ENCODE results near the gene GMDS.

Gene GMDS

GRCh38 chr6:2129182-2129621, 116.2 kb downstream of the GMDS start:
- no peak for DNase-seq

- peak; percentile 15 to 36 for DNase-seq
Observed at GRCh38 chr6:2127484-2127911, 117.9 kb downstream of the GMDS start.

- no peak for DNase-seq
Observed at GRCh38 chr6:2126351-2126750, 119.1 kb downstream of the GMDS start.

- no peak for DNase-seq
Observed at GRCh38 chr6:2125158-2125557, 120.2 kb downstream of the GMDS start.

GRCh38 chr6:2124260-2124709, 121.1 kb downstream of the GMDS start:
- no peak for DNase-seq

GRCh38 chr6:2120912-2121311, 124.5 kb downstream of the GMDS start:
- no peak for DNase-seq

GRCh38 chr6:2119275-2119674, 126.1 kb downstream of the GMDS start:
- no peak for DNase-seq

- no peak for DNase-seq
Observed at GRCh38 chr6:2118136-2118535, 127.3 kb downstream of the GMDS start.

GRCh38 chr6:2117447-2117846, 128.0 kb downstream of the GMDS start:
- no peak for DNase-seq

GRCh38 chr6:2116496-2116895, 128.9 kb downstream of the GMDS start:
- DNase-seq = no peak

GRCh38 chr6:2114100-2114499, 131.3 kb downstream of the GMDS start:
- no peak for DNase-seq

GRCh38 chr6:2111162-2111677, 134.2 kb downstream of the GMDS start:
- DNase-seq = no peak

- DNase-seq = no peak
Observed at GRCh38 chr6:2110504-2110903, 134.9 kb downstream of the GMDS start.

- no peak for DNase-seq
Observed at GRCh38 chr6:2109796-2110195, 135.6 kb downstream of the GMDS start.

- no peak for DNase-seq
Observed at GRCh38 chr6:2108700-2109306, 136.6 kb downstream of the GMDS start.

GRCh38 chr6:2104524-2104880, 140.9 kb downstream of the GMDS start:
- DNase-seq = no peak

- DNase-seq = no peak
Observed at GRCh38 chr6:2103765-2104523, 141.5 kb downstream of the GMDS start.

GRCh38 chr6:2102966-2103365, 142.4 kb downstream of the GMDS start:
- no peak for DNase-seq

- DNase-seq = no peak
Observed at GRCh38 chr6:2102316-2102883, 143.0 kb downstream of the GMDS start.

GRCh38 chr6:2101213-2101612, 144.2 kb downstream of the GMDS start:
- DNase-seq = no peak

GRCh38 chr6:2099870-2100269, 145.5 kb downstream of the GMDS start:
- no peak for DNase-seq

GRCh38 chr6:2097464-2097863, 147.9 kb downstream of the GMDS start:
- no peak for DNase-seq

GRCh38 chr6:2094642-2095041, 150.8 kb downstream of the GMDS start:
- no peak for DNase-seq

GRCh38 chr6:2086326-2086965, 159.0 kb downstream of the GMDS start:
- DNase-seq = no peak

Data from activated CD4-positive, alpha-beta T cell treated with anti-CD3 and anti-CD28 coated beads, Interleukin-2, amount 50 U/mL, for 4 hours (primary cell).